K562 (cell line): ENCODE measurements around the gene ERFL. TPM values are rescaled to one million over a fixed set of nuclear protein-coding genes. Genes with fewer than 3 reads are reported as not detected.

Source experiments
- ESRRA ChIP-seq: fragments of 450-650 bp; IDR thresholded peaks from 2 replicates; pipeline ENCODE4 v1.6.1; 2014; ENCODE audit warnings: low read depth, mild to moderate bottlenecking, moderate library complexity, borderline replicate concordance
- PHB2 ChIP-seq: fragments of 450-650 bp; IDR thresholded peaks from 2 replicates; pipeline ENCODE4 v1.6.1; 2017; ENCODE audit warnings: low read depth
- PTRF ChIP-seq: fragments of 450-650 bp; IDR thresholded peaks from 2 replicates; pipeline ENCODE4 v1.6.1; 2016; ENCODE audit warnings: mild to moderate bottlenecking, missing genetic modification characterization, missing compliant biosample characterization
- SREBF1 ChIP-seq: fragments of 150-350 bp; IDR thresholded peaks from 2 replicates; pipeline ENCODE4 v1.6.1; 2014; ENCODE audit warnings: antibody characterized with exemption, low read depth, low read length, borderline replicate concordance
- TEAD4 ChIP-seq, 2 experiments: sonication (generic) in 1 of 2; formaldehyde crosslinking in 1 of 2; IDR thresholded peaks; 2 replicates each; pipeline versions ENCODE4 v1.6.1 to v1.8.0; 2012 to 2022; ENCODE audit warnings: borderline replicate concordance in 1 of 2, inconsistent platforms in 1 of 2, low read length in 1 of 2, mild to moderate bottlenecking in 1 of 2, missing genetic modification reagents in 1 of 2
- THAP12 ChIP-seq: fragments of 250-450 bp; sonication (Bioruptor Pico); IDR thresholded peaks from 2 replicates; pipeline ENCODE4 v1.9.0; 2021; ENCODE audit warnings: mild to moderate bottlenecking, inconsistent platforms
- polyA plus RNA-seq, 8 experiments: library from polyadenylated mRNA; depleted of rRNA in 4 of 8; stranded (reverse) in 5 of 8; unstranded in 3 of 8; fragments of >200 nt; fragmentation: Nextera tagmentation in 2 of 8; fragmentation: Illumina TruSeq in 1 of 8; extraction: Ambion mirVana in 2 of 8; extraction: Trizol in 1 of 8; gene quantifications; 2 replicates each; pipeline versions ENCODE4 v1.2.1 to v1.2.3, GENCODE V29; 2011 to 2014; ENCODE audit warnings: inconsistent platforms in 1 of 8, missing spikeins in 1 of 8
- total RNA-seq, 7 experiments: library from RNA; depleted of rRNA in 6 of 7; stranded (reverse); fragments of >200 nt in 6 of 7; fragmentation: Illumina TruSeq in 2 of 7; extraction: Trizol in 2 of 7; gene quantifications; 2 replicates each; pipeline versions ENCODE4 v1.2.1 to v1.2.3, GENCODE V29; 2011 to 2021; ENCODE audit warnings: low replicate concordance in 1 of 7
- TF ChIP-seq, protein P1 (sequence below): conservative IDR thresholded peaks from 2 replicates; pipeline ENCODE4 v1.6.1; 2011; ENCODE audit warnings: low read depth, mild to moderate bottlenecking, low read length; ENCODE audit not compliant: control insufficient read depth

ERFL gene
- total and polyA plus RNA-seq, 9 of the 15 experiments (the other 6 are each of a cell fraction or from before 2014, with no cell fraction given): 0.07 to 0.75 (median 0.32) TPM; not detected in 4

- TF ChIP-seq, protein P1, sequence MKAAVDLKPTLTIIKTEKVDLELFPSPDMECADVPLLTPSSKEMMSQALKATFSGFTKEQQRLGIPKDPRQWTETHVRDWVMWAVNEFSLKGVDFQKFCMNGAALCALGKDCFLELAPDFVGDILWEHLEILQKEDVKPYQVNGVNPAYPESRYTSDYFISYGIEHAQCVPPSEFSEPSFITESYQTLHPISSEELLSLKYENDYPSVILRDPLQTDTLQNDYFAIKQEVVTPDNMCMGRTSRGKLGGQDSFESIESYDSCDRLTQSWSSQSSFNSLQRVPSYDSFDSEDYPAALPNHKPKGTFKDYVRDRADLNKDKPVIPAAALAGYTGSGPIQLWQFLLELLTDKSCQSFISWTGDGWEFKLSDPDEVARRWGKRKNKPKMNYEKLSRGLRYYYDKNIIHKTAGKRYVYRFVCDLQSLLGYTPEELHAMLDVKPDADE: no peak; the same call in 1 of the 2 replicates
- TF ChIP-seq ESRRA (no peak; the same call in 1 of the 2 replicates), TEAD4 (IDR thresholded peaks at IDR 0.05; ENCODE audit: low read length) (no peak), TEAD4 (CRISPR knock-in tag; IDR thresholded peaks at IDR 0.05; ENCODE audit: borderline replicate concordance) (no peak), THAP12 (CRISPR knock-in tag) (peak; percentile 56; the same call in 1 of the 2 replicates), PHB2 (no peak), SREBF1 (no peak), PTRF (tag) (no peak)
- TF ChIP-seq, all 486 proteins: peak for 36
These were observed 55.2 kb downstream of the ERFL start (continued) for GRCh38 chr19:41872775-41873647.
